GM13977 (cell line): Measurements from ENCODE around the gene EXD3.
"Not testable (repeated sequence)": the region's sequence is repeated elsewhere in the genome, so short reads cannot be mapped to it uniquely, and the experiment has no call there.

Experiments
- DNase-seq: peaks from one replicate; pipeline ENCODE4 v3.0.0; 2012; ENCODE audit warnings: low spot score
- in situ Hi-C: fragments of 300-500 bp; cut with MboI; formaldehyde crosslinking; loops from one replicate; pipeline ENCODE4 v1.12.0; 2022; ENCODE audit warnings: low sequenced_read_pairs, low pct_unique_long_range_greater_than_20kb, mixed read lengths, inconsistent platforms; ENCODE audit not compliant: unreplicated experiment
- TF ChIP-seq, protein P1 (sequence below): IDR thresholded peaks from 2 replicates; pipeline ENCODE4 v1.5.1; 2012; ENCODE audit warnings: mild to moderate bottlenecking, control low read depth; ENCODE audit not compliant: insufficient read depth; ENCODE audit errors: extremely low read depth, missing control alignments

The EXD3 gene

GRCh38 chr9:137380171-137380570 lies 42.8 kb downstream of the EXD3 start:
- no peak for DNase-seq
- TF ChIP-seq, protein P1, sequence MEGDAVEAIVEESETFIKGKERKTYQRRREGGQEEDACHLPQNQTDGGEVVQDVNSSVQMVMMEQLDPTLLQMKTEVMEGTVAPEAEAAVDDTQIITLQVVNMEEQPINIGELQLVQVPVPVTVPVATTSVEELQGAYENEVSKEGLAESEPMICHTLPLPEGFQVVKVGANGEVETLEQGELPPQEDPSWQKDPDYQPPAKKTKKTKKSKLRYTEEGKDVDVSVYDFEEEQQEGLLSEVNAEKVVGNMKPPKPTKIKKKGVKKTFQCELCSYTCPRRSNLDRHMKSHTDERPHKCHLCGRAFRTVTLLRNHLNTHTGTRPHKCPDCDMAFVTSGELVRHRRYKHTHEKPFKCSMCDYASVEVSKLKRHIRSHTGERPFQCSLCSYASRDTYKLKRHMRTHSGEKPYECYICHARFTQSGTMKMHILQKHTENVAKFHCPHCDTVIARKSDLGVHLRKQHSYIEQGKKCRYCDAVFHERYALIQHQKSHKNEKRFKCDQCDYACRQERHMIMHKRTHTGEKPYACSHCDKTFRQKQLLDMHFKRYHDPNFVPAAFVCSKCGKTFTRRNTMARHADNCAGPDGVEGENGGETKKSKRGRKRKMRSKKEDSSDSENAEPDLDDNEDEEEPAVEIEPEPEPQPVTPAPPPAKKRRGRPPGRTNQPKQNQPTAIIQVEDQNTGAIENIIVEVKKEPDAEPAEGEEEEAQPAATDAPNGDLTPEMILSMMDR = no peak
- in situ Hi-C loops = no loop called here

DNA sequence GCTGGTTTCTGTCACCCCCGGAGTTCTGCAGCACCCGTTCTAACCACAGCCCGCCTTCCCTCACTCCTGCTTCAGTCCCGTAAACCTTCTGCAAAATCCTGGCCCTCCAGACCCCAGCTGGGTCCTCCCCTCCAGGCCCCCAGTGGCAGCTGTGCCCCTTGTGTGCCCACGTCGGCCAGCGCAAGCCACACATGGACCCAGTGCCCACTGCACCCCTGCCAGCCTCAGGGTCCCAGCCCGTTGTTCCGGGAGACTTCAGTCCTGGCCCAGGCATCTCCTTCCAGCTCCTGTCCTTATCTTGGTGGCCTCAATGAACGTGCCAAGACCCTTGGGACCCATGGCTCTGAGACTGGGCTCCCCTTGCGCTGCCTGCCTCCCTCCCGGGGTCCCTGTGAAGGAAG lies 43.2 kb downstream of the EXD3 start:
- TF ChIP-seq, protein P1 = no peak
- in situ Hi-C loops = no loop called here
- DNase-seq = no peak

DNA sequence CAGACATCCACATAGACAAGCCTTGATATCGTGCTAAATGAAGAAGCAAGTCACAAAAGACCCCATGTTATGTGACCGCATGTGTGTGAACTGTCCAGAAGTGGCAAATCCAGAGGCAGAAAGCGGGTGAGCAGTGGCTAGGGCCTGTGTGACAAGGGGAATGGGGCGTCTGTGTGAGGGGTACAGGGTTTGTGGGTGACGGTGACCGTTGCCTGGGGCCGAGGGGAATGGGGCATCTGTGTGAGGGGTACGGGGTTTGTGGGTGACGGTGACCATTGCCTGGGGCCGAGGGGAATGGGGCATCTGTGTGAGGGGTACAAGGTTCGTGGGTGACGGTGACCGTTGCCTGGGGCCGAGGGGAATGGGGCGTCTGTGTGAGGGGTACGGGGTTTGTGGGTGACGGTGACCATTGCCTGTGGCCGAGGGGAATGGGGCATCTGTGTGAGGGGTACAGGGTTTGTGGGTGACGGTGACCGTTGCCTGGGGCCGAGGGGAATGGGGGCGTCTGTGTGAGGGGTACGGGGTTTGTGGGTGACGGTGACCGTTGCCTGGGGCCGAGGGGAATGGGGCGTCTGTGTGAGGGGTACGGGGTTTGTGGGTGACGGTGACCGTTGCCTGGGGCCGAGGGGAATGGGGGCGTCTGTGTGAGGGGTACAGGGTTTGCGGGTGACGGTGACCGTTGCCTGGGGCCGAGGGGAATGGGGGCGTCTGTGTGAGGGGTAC lies 44.1 kb downstream of the EXD3 start:
- DNase-seq, in situ Hi-C loops: not testable (repeated sequence)

- no peak for DNase-seq
- TF ChIP-seq, protein P1 = no peak
- in situ Hi-C loops = no loop called here
Observed at GRCh38 chr9:137376386-137376785, 46.6 kb downstream of the EXD3 start.

DNA sequence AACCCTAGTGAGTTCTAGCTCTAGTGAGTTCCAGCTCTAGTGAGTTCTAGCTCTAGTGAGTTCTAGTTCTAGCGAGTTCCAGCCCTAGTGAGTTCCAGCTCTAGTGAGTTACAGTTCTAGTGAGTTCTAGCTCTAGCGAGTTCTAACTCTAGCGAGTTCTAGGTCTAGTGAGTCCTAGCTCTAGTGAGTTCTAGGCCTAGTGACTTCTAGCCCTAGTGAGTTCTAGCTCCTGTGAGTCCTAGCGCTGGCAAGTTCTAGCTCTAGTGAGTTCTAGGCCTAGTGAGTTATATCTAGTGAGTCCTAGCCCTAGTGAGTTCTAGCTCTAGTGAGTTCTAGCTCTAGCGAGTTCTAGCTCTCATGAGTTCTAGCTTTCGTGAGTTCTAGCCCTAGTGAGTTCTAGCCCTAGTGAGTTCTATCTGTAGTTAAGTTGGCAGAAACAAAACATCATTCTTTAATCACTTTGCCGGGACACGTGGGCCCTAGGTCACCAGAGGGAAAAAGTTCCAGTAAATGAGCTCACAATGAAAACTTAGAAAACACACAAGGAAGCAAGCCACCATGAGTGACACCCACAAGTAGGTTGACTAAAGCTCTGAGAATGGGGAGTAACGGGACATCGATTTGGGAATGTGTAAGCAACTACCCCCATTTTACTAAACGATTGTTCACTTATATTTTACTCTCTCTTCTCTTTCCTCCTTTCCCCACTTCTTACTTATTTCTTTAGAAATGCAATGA lies 47.5 kb downstream of the EXD3 start:
- DNase-seq = no peak
- in situ Hi-C loops = no loop called here
- TF ChIP-seq, protein P1 = no peak

GRCh38 chr9:137374131-137374845 lies 48.7 kb downstream of the EXD3 start:
- no peak for DNase-seq
- TF ChIP-seq, protein P1 = no peak
- in situ Hi-C loops = no loop called here

DNA sequence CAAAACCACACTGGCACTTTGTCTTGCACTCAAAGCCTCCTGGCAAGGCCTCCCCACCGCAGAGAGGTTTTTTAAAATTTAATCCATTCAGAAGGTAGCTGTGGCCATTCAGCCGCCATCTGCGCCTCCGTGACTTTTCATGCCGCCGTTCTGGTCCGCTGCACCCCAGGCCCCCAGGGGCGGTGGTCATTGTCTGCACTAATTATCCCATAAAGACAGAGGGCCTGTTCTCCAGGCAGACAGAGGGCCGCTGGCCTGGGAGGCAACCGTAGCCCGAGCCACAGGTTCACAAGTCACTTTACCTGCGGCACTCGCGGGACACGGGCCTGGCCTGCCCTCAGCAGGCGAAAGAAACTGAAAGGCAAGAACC lies 49.4 kb downstream of the EXD3 start:
- in situ Hi-C loops = no loop called here
- no peak for DNase-seq
- TF ChIP-seq, protein P1 = no peak
